Stomach (tissue), 9 donors: ENCODE data around the gene TK2. TPM values are rescaled to one million over a fixed set of nuclear protein-coding genes. Genes with fewer than 3 reads are reported as not detected.
A peak's percentile ranks its signal among the peaks of the same experiment; 100 is the strongest.

Experiments
- DNase-seq, 2 donors: peaks; one replicate each; pipeline versions ENCODE4 v3.0.0 to v3.0.0-alpha.2; 2013 to 2019
- H3K27ac ChIP-seq, 5 donors: fragments of 200-600 bp in 4 of 5; sonication (generic) in 4 of 5; one replicate each; pipeline ENCODE4 v1.5.1; 2013 to 2019; ENCODE audit warnings: mild to moderate bottlenecking in 1 of 5, moderate library complexity in 1 of 5
- H3K27me3 ChIP-seq, 3 donors: fragments of 200-600 bp; sonication (generic); one replicate each; pipeline ENCODE4 v1.5.1; 2017 to 2019; ENCODE audit warnings: mixed run types in 1 of 3
- H3K36me3 ChIP-seq, 4 donors: fragments of 200-600 bp; sonication (generic); 1 replicate in 3 of 4; 2 replicates in 1 of 4; pipeline ENCODE4 v1.5.1; 2016 to 2019
- H3K4me1 ChIP-seq, 4 donors: fragments of 200-600 bp; sonication (generic); one replicate each; pipeline ENCODE4 v1.5.1; 2016 to 2019
- H3K4me3 ChIP-seq, 4 donors: fragments of 200-600 bp; sonication (generic) in 3 of 4; one replicate each; pipeline ENCODE4 v1.5.1; 2016 to 2019; ENCODE audit warnings: mild to moderate bottlenecking in 1 of 4
- H3K9me3 ChIP-seq, 4 donors: fragments of 200-600 bp; sonication (generic); one replicate each; pipeline ENCODE4 v1.5.1; 2016 to 2019
- EP300 ChIP-seq: sonication (generic); formaldehyde crosslinking; IDR thresholded peaks from one replicate; pipeline ENCODE4 v1.6.1; 2017; ENCODE audit warnings: antibody characterized with exemption
- POLR2A ChIP-seq, 4 donors: fragments of 450-650 bp; IDR thresholded peaks; one replicate each; pipeline ENCODE4 v1.6.1; 2016; ENCODE audit warnings: antibody characterized with exemption in 4 of 4, control low read depth in 2 of 4, mild to moderate bottlenecking in 1 of 4, moderate library complexity in 1 of 4
- POLR2AphosphoS5 ChIP-seq, 3 donors: sonication (generic); formaldehyde crosslinking; IDR thresholded peaks; one replicate each; pipeline ENCODE4 v1.6.1; 2016; ENCODE audit warnings: antibody characterized with exemption in 3 of 3
- WGBS, 5 donors: extraction: QIAGEN DNeasy Blood & Tissue Kit in 3 of 5; methylation state at CpG; one replicate each; pipeline versions ENCODE4 v1.1.5 to v1.1.7; 2013 to 2018; 5-methylcytosine and 5-hydroxymethylcytosine counted together
- intact Hi-C: fragments of 100-400 bp; cut with DNase I; formaldehyde crosslinking; loops from one replicate; pipeline ENCODE4 v1.15.1; 2023; ENCODE audit warnings: low total_unique reads
- polyA plus RNA-seq, 3 donors: library from polyadenylated mRNA; stranded (reverse); fragments of 200-250 nt; gene quantifications; one replicate each; pipeline ENCODE4 v1.2.3, GENCODE V29; 2013
- total RNA-seq, 5 donors: library from RNA; depleted of rRNA; stranded (reverse); fragments of >200 nt; gene quantifications; one replicate each; pipeline versions ENCODE4 v1.1.0 to v1.2.3, GENCODE V29; 2014 to 2016
- TF ChIP-seq, protein P1 (sequence below), 7 experiments: fragments of 450-650 bp in 4 of 7; fragments of 200-600 bp in 3 of 7; sonication (generic) in 3 of 7; IDR thresholded peaks; one replicate each; pipeline ENCODE4 v1.5.1; 2016 to 2019; ENCODE audit warnings: antibody characterized with exemption in 7 of 7, control low read depth in 2 of 7, mild to moderate bottlenecking in 1 of 7
- donor health status: healthy with polysubstance abuse.
- donor health status: Bipolar disorder and iron deficiency.
- donor health status: healthy.

The TK2 gene
- total and polyA plus RNA-seq, 8 donors = 9.8 to 25.0 (median 14.9) TPM

DNA sequence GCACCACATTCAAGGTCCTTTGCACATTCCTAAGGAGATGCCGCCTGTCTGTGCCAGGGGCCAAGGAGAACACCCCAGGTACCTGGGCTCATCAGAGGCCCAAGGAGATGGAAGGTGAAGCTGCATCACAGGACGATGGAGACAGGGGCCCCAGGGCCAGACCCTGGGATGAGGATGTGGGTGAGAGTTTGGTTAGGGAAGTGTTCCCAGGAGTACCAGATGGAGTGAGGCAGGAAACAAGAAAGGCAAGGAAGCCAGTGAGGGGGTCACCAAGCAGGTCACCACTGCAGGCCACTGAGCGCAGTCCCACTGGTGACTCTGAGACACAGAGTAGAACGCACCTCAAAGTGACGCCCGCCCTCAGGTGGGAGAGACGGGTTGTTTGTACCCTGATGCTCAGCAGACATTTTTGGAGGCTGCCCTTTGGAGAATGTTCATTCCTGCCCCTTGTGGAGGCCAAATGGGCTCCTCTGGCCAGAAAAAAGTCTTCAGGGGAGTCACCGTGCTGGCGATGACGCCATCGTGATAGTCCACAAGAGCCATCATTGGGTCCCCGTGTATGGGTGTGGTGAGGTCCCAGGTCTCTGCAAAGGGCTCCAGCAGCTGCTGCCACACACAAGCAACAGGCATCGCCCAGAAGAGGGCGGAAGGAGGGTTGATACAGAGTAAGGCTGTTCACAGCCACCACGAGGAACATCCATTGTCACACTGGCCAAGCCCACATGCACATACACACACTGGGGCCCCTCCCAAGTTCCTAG, 65.3 kb downstream of the TK2 start:
- H3K9me3 ChIP-seq = no peaks in the 10 kb centered on the region
- DNase-seq = no peak
- H3K4me3 ChIP-seq = no peak overlapping the region
- peaks cover 4 to 25% (median 17%) of the 10 kb centered on the region in 4 donors for H3K4me1 ChIP-seq
- H3K36me3 ChIP-seq = no peaks in the 10 kb centered on the region
- H3K27me3 ChIP-seq = no peaks in the 10 kb centered on the region
- TF ChIP-seq, protein P1, sequence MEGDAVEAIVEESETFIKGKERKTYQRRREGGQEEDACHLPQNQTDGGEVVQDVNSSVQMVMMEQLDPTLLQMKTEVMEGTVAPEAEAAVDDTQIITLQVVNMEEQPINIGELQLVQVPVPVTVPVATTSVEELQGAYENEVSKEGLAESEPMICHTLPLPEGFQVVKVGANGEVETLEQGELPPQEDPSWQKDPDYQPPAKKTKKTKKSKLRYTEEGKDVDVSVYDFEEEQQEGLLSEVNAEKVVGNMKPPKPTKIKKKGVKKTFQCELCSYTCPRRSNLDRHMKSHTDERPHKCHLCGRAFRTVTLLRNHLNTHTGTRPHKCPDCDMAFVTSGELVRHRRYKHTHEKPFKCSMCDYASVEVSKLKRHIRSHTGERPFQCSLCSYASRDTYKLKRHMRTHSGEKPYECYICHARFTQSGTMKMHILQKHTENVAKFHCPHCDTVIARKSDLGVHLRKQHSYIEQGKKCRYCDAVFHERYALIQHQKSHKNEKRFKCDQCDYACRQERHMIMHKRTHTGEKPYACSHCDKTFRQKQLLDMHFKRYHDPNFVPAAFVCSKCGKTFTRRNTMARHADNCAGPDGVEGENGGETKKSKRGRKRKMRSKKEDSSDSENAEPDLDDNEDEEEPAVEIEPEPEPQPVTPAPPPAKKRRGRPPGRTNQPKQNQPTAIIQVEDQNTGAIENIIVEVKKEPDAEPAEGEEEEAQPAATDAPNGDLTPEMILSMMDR (IDR thresholded peaks at IDR 0.05) = no peak
- TF ChIP-seq POLR2A (IDR thresholded peaks at IDR 0.05) (no peak), EP300 (no peak), POLR2AphosphoS5 (IDR thresholded peaks at IDR 0.05) (no peak)
- H3K27ac ChIP-seq = no peak overlapping the region
- intact Hi-C loops = loop anchor here (5.0 kb wide), 1 partner anchor 77 kb away; no protein-coding TSS in a partner anchor
- WGBS, 5 donors = 82 to 86% (median 86%) methylated on average over 15 of the region's 15 CpGs

DNA sequence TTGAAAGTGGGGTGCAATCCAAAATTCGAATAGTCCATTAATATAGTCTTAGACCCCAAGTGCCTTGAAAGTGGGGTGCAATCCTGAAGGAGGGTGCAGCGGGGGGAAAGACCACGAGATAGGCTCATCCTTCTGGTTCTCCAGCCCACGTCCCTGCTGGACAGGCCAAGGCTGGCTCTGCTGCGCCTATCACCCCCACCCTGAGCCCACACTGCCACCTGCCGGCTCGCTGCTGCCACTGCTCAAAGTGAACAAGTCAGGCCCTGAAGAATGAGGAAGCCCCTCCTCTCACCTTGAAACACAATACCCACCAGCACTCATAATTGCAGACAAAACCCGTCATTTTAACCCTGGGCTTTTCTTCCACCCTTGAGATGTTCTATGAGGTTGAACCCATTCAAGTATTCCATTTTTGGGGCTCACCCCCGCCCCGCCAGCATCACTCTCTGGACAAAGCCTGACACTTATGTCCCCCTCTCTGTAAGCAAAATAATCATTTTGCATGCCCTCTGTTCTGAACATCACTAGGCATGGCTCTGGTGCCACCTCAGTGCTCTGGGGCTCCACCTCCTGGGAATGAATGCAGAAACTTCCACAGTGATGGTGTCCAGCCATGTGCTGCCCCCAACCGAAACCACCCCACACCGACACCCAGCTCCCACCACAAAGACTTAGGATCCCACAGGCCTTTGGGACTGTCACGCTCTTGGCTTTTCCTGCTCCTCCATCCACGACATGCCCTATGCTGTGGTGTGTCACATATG, 66.1 kb downstream of the TK2 start:
- Histone ChIP-seq H3K36me3 (no peaks in the 10 kb centered on the region), H3K4me3 (no peak overlapping the region), H3K27ac (no peak overlapping the region), H3K27me3 (no peaks in the 10 kb centered on the region), H3K4me1 (peaks cover 4 to 28% (median 18%) of the 10 kb centered on the region in 4 donors), H3K9me3 (no peaks in the 10 kb centered on the region)
- peak; percentile 76 to 91 for DNase-seq
- 39 to 41% (median 41%) methylated on average over 14 of the region's 14 CpGs for WGBS, 5 donors
- TF ChIP-seq, protein P1 (IDR thresholded peaks at IDR 0.05) = peak in 5 of 7 experiments; percentile 83 to 92 (median 89)
- no peak for TF ChIP-seq POLR2A (IDR thresholded peaks at IDR 0.05)
- intact Hi-C loops = loop anchor here (5.0 kb wide), 1 partner anchor 77 kb away; no protein-coding TSS in a partner anchor

DNA sequence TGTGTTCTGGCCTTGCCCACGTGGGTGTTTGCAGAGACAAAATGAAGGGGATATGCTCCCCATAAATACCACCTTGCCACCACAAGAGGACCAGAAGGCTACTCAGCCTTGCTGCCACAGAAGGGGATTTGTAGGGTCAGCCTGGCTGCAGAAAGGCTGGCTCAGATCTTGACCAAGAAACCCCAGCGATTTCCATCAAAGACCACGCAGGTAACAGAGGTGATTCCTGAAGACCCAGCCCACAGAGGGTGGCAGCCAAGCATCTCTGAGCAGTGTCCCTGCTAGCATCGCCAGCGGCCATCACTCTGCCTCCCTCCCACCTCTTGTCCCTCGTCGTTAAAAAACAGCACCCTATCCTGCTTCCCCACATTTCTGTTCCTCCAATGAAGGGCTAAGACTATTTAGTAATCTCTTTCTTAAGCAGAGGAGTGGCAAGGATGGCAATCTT, 68.0 kb downstream of the TK2 start:
- no peaks in the 10 kb centered on the region for H3K9me3 ChIP-seq
- H3K36me3 ChIP-seq = no peaks in the 10 kb centered on the region
- peaks cover 0 to 14% (median 5%) of the 10 kb centered on the region in 3 donors for H3K27me3 ChIP-seq
- TF ChIP-seq EP300 = no peak
- no peak for TF ChIP-seq POLR2AphosphoS5 (IDR thresholded peaks at IDR 0.05)
- no peak for TF ChIP-seq POLR2A (IDR thresholded peaks at IDR 0.05)
- TF ChIP-seq, protein P1 (IDR thresholded peaks at IDR 0.05) = no peak
- peak in 1 of 2 donors; percentile 19 for DNase-seq
- no peak overlapping the region for H3K4me3 ChIP-seq
- no peak overlapping the region for H3K27ac ChIP-seq
- 64 to 77% (median 71%) methylated on average over 6 to 7 of the region's 7 CpGs for WGBS, 5 donors
- intact Hi-C loops = loop anchor here (5.0 kb wide), 1 partner anchor 75 kb away; no protein-coding TSS in a partner anchor
- peaks cover 4 to 27% (median 14%) of the 10 kb centered on the region in 4 donors for H3K4me1 ChIP-seq
